Type B pancreatic cell (in vitro differentiated cells): ENCODE data around the gene R3HDM2. TPM values are rescaled to one million over a fixed set of nuclear protein-coding genes. Genes with fewer than 3 reads are reported as not detected.

Source experiments
- DNase-seq: peaks from one replicate; pipeline ENCODE4 v3.0.0; 2021; ENCODE audit warnings: mixed read lengths; ENCODE audit not compliant: unreplicated experiment; ENCODE audit errors: extremely low spot score
- H3K27ac Mint-ChIP-seq: 2 replicates; pipeline ENCODE4 v1.8.0; 2021; ENCODE audit warnings: mild to moderate bottlenecking, mixed read lengths
- H3K27me3 Mint-ChIP-seq: 2 replicates; pipeline ENCODE4 v1.8.0; 2021; ENCODE audit warnings: mixed read lengths
- H3K36me3 Mint-ChIP-seq: 2 replicates; pipeline ENCODE4 v1.8.0; 2021; ENCODE audit warnings: mixed read lengths
- H3K4me1 Mint-ChIP-seq: one replicate; pipeline ENCODE4 v1.8.0; 2021; ENCODE audit warnings: mixed read lengths; ENCODE audit not compliant: unreplicated experiment
- H3K4me3 Mint-ChIP-seq: 2 replicates; pipeline ENCODE4 v1.8.0; 2021; ENCODE audit warnings: mild to moderate bottlenecking, mixed read lengths
- H3K9me3 Mint-ChIP-seq: 2 replicates; pipeline ENCODE4 v1.8.0; 2021; ENCODE audit warnings: mixed read lengths
- CTCF ChIP-seq: fragments of 200-600 bp; sonication (generic); conservative IDR thresholded peaks from 2 replicates; pipeline ENCODE4 v1.5.0; 2021; ENCODE audit warnings: antibody characterized with exemption, mild to moderate bottlenecking
- long read RNA-seq: library from polyadenylated mRNA; unstranded; transcript quantifications from one replicate; pipeline ENCODE4 v2.0.0, GENCODE V29; 2020
- total RNA-seq: library from RNA; stranded (reverse); gene quantifications from 2 replicates; pipeline ENCODE4 v1.2.1, GENCODE V29; 2021; ENCODE audit warnings: low replicate concordance

R3HDM2 gene
- total RNA-seq: 49.1 and 59.0 TPM in 2 replicates
- long read RNA-seq: 0 reads

- Mint-ChIP-seq H3K4me3 (peak within 1 kb of the TSS; percentile 98), H3K27me3 (no peaks in the 10 kb centered on the region), H3K27ac (peak within 1 kb of the TSS; percentile 99), H3K4me1 (peaks cover 24% of the 10 kb centered on the region), H3K36me3 (peaks cover 5% of the 10 kb centered on the region), H3K9me3 (no peaks in the 10 kb centered on the region)
- DNase-seq: peak; percentile 96
- no peak for TF ChIP-seq CTCF
These were observed at the start of gene R3HDM2 for GRCh38 chr12:57430931-57431566. Gene R3HDM2 (minus strand): TSS chr12:57431043. CDS start chr12:57310428, 120,615 bp downstream.

GRCh38 chr12:57479376-57480115, 48.7 kb upstream of the R3HDM2 start, which contains the start of gene ARHGAP9:
Gene ARHGAP9 (minus strand): TSS chr12:57479866. CDS start chr12:57479406, 460 bp downstream.
- Mint-ChIP-seq H3K27ac (no peak within 1 kb of the TSS), H3K36me3 (no peaks in the 10 kb centered on the region), H3K9me3 (no peaks in the 10 kb centered on the region), H3K27me3 (peaks cover 76% of the 10 kb centered on the region), H3K4me1 (peaks cover 10% of the 10 kb centered on the region), H3K4me3 (no peak within 1 kb of the TSS)
- DNase-seq: no peak
- TF ChIP-seq CTCF: no peak

- Mint-ChIP-seq H3K4me3 (no peak overlapping the region), H3K9me3 (no peaks in the 10 kb centered on the region), H3K4me1 (peaks cover 10% of the 10 kb centered on the region), H3K27ac (no peak overlapping the region), H3K27me3 (peaks cover 81% of the 10 kb centered on the region), H3K36me3 (no peaks in the 10 kb centered on the region)
- no peak for DNase-seq
- TF ChIP-seq CTCF: no peak
These were observed 48.2 kb upstream of the R3HDM2 start for GRCh38 chr12:57479043-57479375.

- Mint-ChIP-seq H3K27me3 (peaks cover 86% of the 10 kb centered on the region), H3K27ac (no peak overlapping the region), H3K4me1 (peaks cover 5% of the 10 kb centered on the region), H3K36me3 (no peaks in the 10 kb centered on the region), H3K9me3 (no peaks in the 10 kb centered on the region), H3K4me3 (no peak overlapping the region)
- TF ChIP-seq CTCF: no peak
- no peak for DNase-seq
These were observed 47.2 kb upstream of the R3HDM2 start for GRCh38 chr12:57477710-57478681.

GRCh38 chr12:57476993-57477709, 46.3 kb upstream of the R3HDM2 start:
- H3K4me1 Mint-ChIP-seq: peaks cover 4% of the 10 kb centered on the region
- H3K4me3 Mint-ChIP-seq: peak overlapping the region; percentile 35
- H3K27ac Mint-ChIP-seq: no peak overlapping the region
- H3K27me3 Mint-ChIP-seq: peaks cover 93% of the 10 kb centered on the region
- H3K36me3 Mint-ChIP-seq: no peaks in the 10 kb centered on the region
- H3K9me3 Mint-ChIP-seq: no peaks in the 10 kb centered on the region
- DNase-seq: no peak
- no peak for TF ChIP-seq CTCF
